Lung (tissue), 12 donors: ENCODE results near the gene FADS1. TPM values are rescaled to one million over a fixed set of nuclear protein-coding genes. Genes with fewer than 3 reads are reported as not detected.

Experiments
- ATAC-seq: fragments of 200-7000 bp; cut with Tn5 transposase; one replicate; pipeline ENCODE4 v1.9.1; 2020; ENCODE audit warnings: moderate number of reproducible peaks; ENCODE audit not compliant: insufficient read depth, low FRiP score
- DNase-seq, 3 donors: peaks; one replicate each; pipeline ENCODE4 v3.0.0-alpha.2; 2013 to 2017
- H3K27ac ChIP-seq, 2 donors: one replicate each; pipeline ENCODE4 v1.5.1; 2013; ENCODE audit warnings: mild to moderate bottlenecking in 2 of 2, moderate library complexity in 2 of 2, control low read depth in 1 of 2, inconsistent platforms in 1 of 2, low read depth in 1 of 2, low read length in 1 of 2
- H3K27me3 ChIP-seq, 3 donors: one replicate each; pipeline ENCODE4 v1.5.1; 2013; ENCODE audit warnings: low read length in 2 of 3; ENCODE audit not compliant: control insufficient read depth in 3 of 3, insufficient read depth in 3 of 3
- H3K36me3 ChIP-seq, 4 donors: one replicate each; pipeline ENCODE4 v1.5.1; 2013; ENCODE audit warnings: low read length in 4 of 4, mild to moderate bottlenecking in 1 of 4, moderate library complexity in 1 of 4; ENCODE audit not compliant: control insufficient read depth in 4 of 4, insufficient read depth in 4 of 4
- H3K4me1 ChIP-seq, 5 donors: one replicate each; pipeline ENCODE4 v1.5.1; 2013; ENCODE audit warnings: low read length in 5 of 5, mild to moderate bottlenecking in 2 of 5, moderate library complexity in 1 of 5; ENCODE audit not compliant: control insufficient read depth in 5 of 5, insufficient read depth in 5 of 5
- H3K4me3 ChIP-seq: one replicate; pipeline ENCODE4 v1.5.1; 2013; ENCODE audit warnings: mild to moderate bottlenecking, control low read depth, moderate library complexity
- H3K9ac ChIP-seq, 2 donors: one replicate each; pipeline ENCODE4 v1.5.1; 2013; ENCODE audit warnings: low read length in 2 of 2, control low read depth in 1 of 2; ENCODE audit not compliant: insufficient read depth in 1 of 2
- H3K9me3 ChIP-seq, 4 donors: one replicate each; pipeline ENCODE4 v1.5.1; 2013; ENCODE audit warnings: low read length in 3 of 4, mild to moderate bottlenecking in 1 of 4, moderate library complexity in 1 of 4; ENCODE audit not compliant: control insufficient read depth in 4 of 4, insufficient read depth in 3 of 4
- CTCF ChIP-seq: IDR thresholded peaks from 2 replicates; pipeline ENCODE4 v1.5.1; 2012; ENCODE audit warnings: mild to moderate bottlenecking; ENCODE audit errors: control extremely low read depth, extremely low read depth
- WGBS, 2 donors: extraction: QIAGEN DNeasy Blood & Tissue Kit; methylation state at CpG; one replicate each; pipeline ENCODE4 v1.1.7; 2013; 5-methylcytosine and 5-hydroxymethylcytosine counted together
- polyA plus RNA-seq, 2 donors: library from polyadenylated mRNA; stranded (reverse); fragments of 200-250 nt; gene quantifications; one replicate each; pipeline ENCODE4 v1.2.1, GENCODE V29; 2013
- total RNA-seq, 2 donors: library from RNA; depleted of rRNA in 1 of 2; stranded (reverse); fragments of >200 nt in 1 of 2; gene quantifications; one replicate each; pipeline ENCODE4 v1.2.1, GENCODE V29; 2014 to 2021
- donor health status: control.
- donor health status: control.
- donor health status: Bipolar disorder and iron deficiency.
- donor health status: healthy.
- donor health status: DM: yes; HTN: yes; CAD: no.

Gene FADS1
- total and polyA plus RNA-seq, 4 donors, result 35.1 to 102 (median 45.0) TPM

- TF ChIP-seq CTCF, result peak; percentile 36
- 3 to 6% methylated on average over 32 to 93 of the region's 93 CpGs for WGBS, 2 donors
- Histone ChIP-seq H3K27ac (peak within 1 kb of the TSS in 1 of 2 donors; percentile 45), H3K36me3 (no peaks in the 10 kb centered on the region), H3K9ac (no peak within 1 kb of the TSS), H3K9me3 (no peaks in the 10 kb centered on the region), H3K4me1 (peaks cover 0 to 22% (median 3%) of the 10 kb centered on the region in 5 donors), H3K4me3 (peak within 1 kb of the TSS; percentile 40), H3K27me3 (peaks cover 0 to 4% (median 0%) of the 10 kb centered on the region in 3 donors)
- peak; percentile 50 to 75 (median 57) for DNase-seq
- ATAC-seq, result peak; percentile 59
Observed at GRCh38 chr11:61752117-61752924, 64.5 kb downstream of the FADS1 start, which contains the start of gene MYRF. Gene MYRF, plus strand, starts transcription at chr11:61752636. Its CDS starts 109 bp downstream, at chr11:61752745.

GRCh38 chr11:61751384-61751783 is 65.4 kb downstream of the FADS1 start:
- 89 to 94% methylated on average over 14 of the region's 14 CpGs for WGBS, 2 donors
- no peak for TF ChIP-seq CTCF
- peaks cover 0 to 4% (median 0%) of the 10 kb centered on the region in 3 donors for H3K27me3 ChIP-seq
- no peak for ATAC-seq
- no peaks in the 10 kb centered on the region for H3K9me3 ChIP-seq
- no peak overlapping the region for H3K9ac ChIP-seq
- DNase-seq, result no peak
- peaks cover 0 to 22% (median 3%) of the 10 kb centered on the region in 5 donors for H3K4me1 ChIP-seq
- no peaks in the 10 kb centered on the region for H3K36me3 ChIP-seq
- no peak overlapping the region for H3K4me3 ChIP-seq
- no peak overlapping the region for H3K27ac ChIP-seq

GRCh38 chr11:61750631-61751273 is 66.1 kb downstream of the FADS1 start:
- ATAC-seq (no peak), DNase-seq (no peak)
- Histone ChIP-seq H3K9me3 (no peaks in the 10 kb centered on the region), H3K27ac (no peak overlapping the region), H3K9ac (no peak overlapping the region), H3K4me1 (peaks cover 0 to 22% (median 3%) of the 10 kb centered on the region in 5 donors), H3K27me3 (peaks cover 0 to 4% (median 0%) of the 10 kb centered on the region in 3 donors), H3K36me3 (no peaks in the 10 kb centered on the region), H3K4me3 (no peak overlapping the region)
- no peak for TF ChIP-seq CTCF
- 95 to 97% methylated on average over 5 of the region's 5 CpGs for WGBS, 2 donors

Other genes with a start within 250 kb of the FADS1 start
- gene SYT7, start 235.9 kb downstream of the FADS1 start, total RNA-seq, result 1 to 10 TPM; 2.8 to 4.8 TPM
- 10 to 100 TPM in 1 of 2 donors, 1 to 10 TPM in 1; 1.7 to 10.6 TPM for gene SYT7, start 235.9 kb downstream of the FADS1 start, polyA plus RNA-seq
- 1 to 10 TPM; 1.5 to 7.5 TPM for gene DAGLA, start 136.6 kb downstream of the FADS1 start, total RNA-seq
- 1 to 10 TPM; 2.9 to 3.0 TPM for gene DAGLA, start 136.6 kb downstream of the FADS1 start, polyA plus RNA-seq
- 10 to 100 TPM; 27.1 to 41.2 TPM for gene MYRF, start 64.4 kb downstream of the FADS1 start, total RNA-seq
- gene MYRF, start 64.4 kb downstream of the FADS1 start, polyA plus RNA-seq, result 10 to 100 TPM; 11.9 to 23.3 TPM
- gene TMEM258, start 24.4 kb downstream of the FADS1 start, total RNA-seq, result 100 to 1,000 TPM in 1 of 2 donors, 10 to 100 TPM in 1; 43.9 to 118 TPM
- 100 to 1,000 TPM; 208 to 229 TPM for gene TMEM258, start 24.4 kb downstream of the FADS1 start, polyA plus RNA-seq
- gene FEN1, start 24.1 kb downstream of the FADS1 start, total RNA-seq, result 10 to 100 TPM in 1 of 2 donors, 1 to 10 TPM in 1; 6.4 to 13.2 TPM
- 10 to 100 TPM in 1 of 2 donors, 1 to 10 TPM in 1; 7.7 to 12.6 TPM for gene FEN1, start 24.1 kb downstream of the FADS1 start, polyA plus RNA-seq
- 100 to 1,000 TPM in 1 of 2 donors, 10 to 100 TPM in 1; 44.5 to 165 TPM for gene FADS2, start 11.3 kb upstream of the FADS1 start, total RNA-seq
- gene FADS2, start 11.3 kb upstream of the FADS1 start, polyA plus RNA-seq, result 10 to 100 TPM; 58.9 to 98.6 TPM
- gene FADS3, start 74.5 kb upstream of the FADS1 start, total RNA-seq, result 10 to 100 TPM; 12.3 to 64.8 TPM
- gene FADS3, start 74.5 kb upstream of the FADS1 start, polyA plus RNA-seq, result 10 to 100 TPM; 52.7 to 56.2 TPM
- 10 to 100 TPM in 1 of 2 donors, 1 to 10 TPM in 1; 8.8 to 10.9 TPM for gene RAB3IL1, start 100.6 kb upstream of the FADS1 start, total RNA-seq
- 10 to 100 TPM in 1 of 2 donors, 1 to 10 TPM in 1; 6.7 to 20.8 TPM for gene RAB3IL1, start 100.6 kb upstream of the FADS1 start, polyA plus RNA-seq
- 10 to 100 TPM in 1 of 2 donors, 1 to 10 TPM in 1; 4.9 to 16.6 TPM for gene BEST1, start 133.3 kb upstream of the FADS1 start, total RNA-seq
- 10 to 100 TPM in 1 of 2 donors, 1 to 10 TPM in 1; 6.1 to 27.3 TPM for gene BEST1, start 133.3 kb upstream of the FADS1 start, polyA plus RNA-seq
- gene FTH1, start 150.6 kb upstream of the FADS1 start, total RNA-seq, result 1,000 to 10,000 TPM; 1,737 to 4,072 TPM
- gene FTH1, start 150.6 kb upstream of the FADS1 start, polyA plus RNA-seq, result over 10,000 TPM in 1 of 2 donors, 1,000 to 10,000 TPM in 1; 6,299 to 24,273 TPM